Embryonic facial prominence (tissue), 1 donor: Measurements from ENCODE around the gene RUNX3.

Experiments
- DNase-seq: peaks from one replicate; pipeline ENCODE4 v3.0.0-alpha.2; 2016; ENCODE audit errors: extremely low spot score

RUNX3 gene

GRCh38 chr1:24929398-24930259 lies 447 bp downstream of the RUNX3 start:
- no peak for DNase-seq

- no peak for DNase-seq
Observed at GRCh38 chr1:24928689-24929397, 1.2 kb downstream of the RUNX3 start.

GRCh38 chr1:24927988-24928688 lies 1.9 kb downstream of the RUNX3 start:
- DNase-seq: no peak

- no peak for DNase-seq
Observed at GRCh38 chr1:24927473-24927872, 2.6 kb downstream of the RUNX3 start.

- no peak for DNase-seq
Observed at GRCh38 chr1:24926563-24927249, 3.4 kb downstream of the RUNX3 start.

- no peak for DNase-seq
Observed at GRCh38 chr1:24925963-24926362, 4.1 kb downstream of the RUNX3 start.

- no peak for DNase-seq
Observed at GRCh38 chr1:24925082-24925779, 4.8 kb downstream of the RUNX3 start.

GRCh38 chr1:24923485-24924113 lies 6.5 kb downstream of the RUNX3 start:
- no peak for DNase-seq

GRCh38 chr1:24921938-24922662 lies 8.0 kb downstream of the RUNX3 start:
- DNase-seq: no peak

GRCh38 chr1:24921412-24921811 lies 8.7 kb downstream of the RUNX3 start:
- no peak for DNase-seq

GRCh38 chr1:24920533-24920925 lies 9.5 kb downstream of the RUNX3 start:
- DNase-seq: no peak

- no peak for DNase-seq
Observed at GRCh38 chr1:24919791-24920532, 10.1 kb downstream of the RUNX3 start.

GRCh38 chr1:24918995-24919605 lies 11.0 kb downstream of the RUNX3 start:
- no peak for DNase-seq

GRCh38 chr1:24918370-24918769 lies 11.7 kb downstream of the RUNX3 start:
- no peak for DNase-seq

- no peak for DNase-seq
Observed at GRCh38 chr1:24917327-24918074, 12.6 kb downstream of the RUNX3 start.

GRCh38 chr1:24915816-24916602 lies 14.1 kb downstream of the RUNX3 start:
- DNase-seq: no peak
